ENCODE results near the gene CFAP69. TPM values are rescaled to one million over a fixed set of nuclear protein-coding genes. Genes with fewer than 3 reads are reported as not detected.

CFAP69 gene
- total RNA-seq, 1 donor from 2014 or later = 0.85 TPM

GRCh38 chr7:90210475-90210874, 34.5 kb upstream of the CFAP69 start:
- TF ChIP-seq CTCF (IDR thresholded peaks at IDR 0.05) = no peak
- intact Hi-C loops (cut with DNase I) = loop anchor here (2.0 to 5.0 kb wide), 3 partner anchors 54 to 194 kb away; partner anchors contain the start of gene GTPBP10
- Histone ChIP-seq H3K4me1 (no peaks in the 10 kb centered on the region), H3K27ac (peak overlapping the region in 1 of 2 donors; percentile 81), H3K36me3 (no peaks in the 10 kb centered on the region), H3K4me3 (peak overlapping the region; percentile 75 to 89), H3K9me3 (no peaks in the 10 kb centered on the region), H3K27me3 (no peaks in the 10 kb centered on the region)
- DNase-seq (ENCODE audit: low spot score in 2 of 2) = no peak

DNA sequence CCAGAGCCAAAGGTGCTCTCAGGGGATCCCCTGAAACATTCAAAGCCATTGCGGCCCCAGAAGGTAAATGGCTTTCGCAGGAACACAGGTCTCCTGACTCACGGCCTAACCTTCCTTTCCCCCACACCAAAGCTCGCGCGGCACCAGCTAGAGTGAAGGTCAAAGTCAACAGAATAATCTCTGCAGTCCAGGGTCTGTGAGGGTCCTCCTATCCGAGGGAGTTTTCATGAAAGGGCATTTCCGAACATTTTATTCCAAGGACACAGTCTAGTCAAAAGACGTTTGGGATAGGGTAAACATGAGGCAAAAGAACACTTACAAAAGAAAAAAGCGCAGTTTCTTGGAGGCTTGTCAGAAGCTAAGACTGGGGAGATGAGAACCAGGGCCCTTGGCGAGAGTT, 34.0 kb upstream of the CFAP69 start:
- TF ChIP-seq CTCF (IDR thresholded peaks at IDR 0.05) = no peak
- H3K9me3 ChIP-seq = no peaks in the 10 kb centered on the region
- H3K4me3 ChIP-seq = peak overlapping the region; percentile 75 to 89
- H3K27me3 ChIP-seq = no peaks in the 10 kb centered on the region
- no peaks in the 10 kb centered on the region for H3K36me3 ChIP-seq
- H3K27ac ChIP-seq = peak overlapping the region; percentile 81 to 84
- intact Hi-C loops (cut with DNase I) = loop anchor here (1.0 to 5.0 kb wide), 5 partner anchors 34 to 194 kb away; partner anchors contain the start of genes CFAP69, GTPBP10 and STEAP1
- no peaks in the 10 kb centered on the region for H3K4me1 ChIP-seq
- no peak for DNase-seq (ENCODE audit: low spot score in 2 of 2)

DNA sequence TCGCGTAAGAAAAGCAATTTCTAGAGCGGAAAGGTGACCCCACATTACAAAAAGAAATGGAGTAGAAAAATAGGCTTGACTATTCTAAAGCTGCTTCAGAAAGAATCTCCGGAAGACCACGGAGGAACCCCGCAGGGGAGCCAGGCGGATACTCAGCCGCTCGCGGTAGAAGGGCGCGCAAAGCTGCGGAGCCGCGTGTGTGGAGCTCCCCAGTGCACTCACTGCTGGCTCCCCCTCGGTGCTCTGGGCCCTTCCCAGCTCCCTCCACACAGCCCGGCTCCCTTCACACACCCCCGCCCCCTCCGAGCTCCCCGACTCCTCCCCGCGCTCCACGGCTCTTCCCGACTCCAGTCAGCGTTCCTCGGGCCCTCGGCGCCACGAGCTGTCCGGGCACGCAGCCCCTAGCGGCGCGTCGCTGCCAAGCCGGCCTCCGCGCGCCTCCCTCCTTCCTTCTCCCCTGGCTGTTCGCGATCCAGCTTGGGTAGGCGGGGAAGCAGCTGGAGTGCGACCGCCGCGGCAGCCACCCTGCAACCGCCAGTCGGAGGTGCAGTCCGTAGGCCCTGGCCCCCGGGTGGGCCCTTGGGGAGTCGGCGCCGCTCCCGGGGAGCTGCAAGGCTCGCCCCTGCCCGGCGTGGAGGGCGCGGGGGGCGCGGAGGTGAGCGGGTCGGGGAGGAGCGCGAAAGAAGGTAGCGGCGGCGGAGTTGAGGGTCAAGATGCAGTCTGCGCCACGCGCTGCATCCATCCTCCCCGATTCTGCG, 33.4 kb upstream of the CFAP69 start, which contains the start of gene STEAP2:
STEAP2 (plus strand) TSS at position 350 of the 758 bp plus-strand sequence. CDS start 13,343 bp downstream, outside the sequence.
- H3K4me1 ChIP-seq = no peaks in the 10 kb centered on the region
- H3K36me3 ChIP-seq = no peaks in the 10 kb centered on the region
- H3K27ac ChIP-seq = peak within 1 kb of the TSS; percentile 81 to 84
- peak; percentile 18 to 94 for DNase-seq (ENCODE audit: low spot score in 2 of 2)
- intact Hi-C loops (cut with DNase I) = loop anchor here (1.0 to 5.0 kb wide), 5 partner anchors 34 to 193 kb away; partner anchors contain the start of genes CFAP69, GTPBP10 and STEAP1
- H3K27me3 ChIP-seq = no peaks in the 10 kb centered on the region
- H3K9me3 ChIP-seq = no peaks in the 10 kb centered on the region
- H3K4me3 ChIP-seq = peak within 1 kb of the TSS; percentile 75 to 89
- peak; percentile 36 to 75 (median 59) for TF ChIP-seq CTCF (IDR thresholded peaks at IDR 0.05)

DNA sequence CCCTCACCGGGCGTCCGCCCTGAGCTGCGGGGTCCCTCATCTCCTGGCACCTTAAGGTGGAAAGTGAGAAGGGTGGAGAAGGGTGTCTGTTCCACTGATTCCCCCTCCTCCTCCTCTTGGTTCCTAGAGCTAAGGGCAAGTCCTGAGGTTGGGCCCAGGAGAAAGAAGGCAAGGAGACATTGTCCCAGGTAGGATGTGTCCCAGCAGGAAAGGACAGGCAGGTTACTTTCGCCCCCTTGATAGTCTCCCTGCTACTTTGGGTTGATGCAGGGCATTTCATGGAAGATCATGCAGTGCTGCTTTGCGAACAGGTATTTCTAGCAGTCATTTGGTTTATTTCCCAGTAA, 32.9 kb upstream of the CFAP69 start:
- no peaks in the 10 kb centered on the region for H3K36me3 ChIP-seq
- no peak for DNase-seq (ENCODE audit: low spot score in 2 of 2)
- no peak for TF ChIP-seq CTCF (IDR thresholded peaks at IDR 0.05)
- no peaks in the 10 kb centered on the region for H3K9me3 ChIP-seq
- H3K27ac ChIP-seq = peak overlapping the region; percentile 81 to 84
- intact Hi-C loops (cut with DNase I) = loop anchor here (5.0 kb wide), 1 partner anchor 135 kb away; the partner anchor contains the start of gene GTPBP10
- H3K4me1 ChIP-seq = no peaks in the 10 kb centered on the region
- peak overlapping the region; percentile 75 to 89 for H3K4me3 ChIP-seq
- H3K27me3 ChIP-seq = no peaks in the 10 kb centered on the region

DNA sequence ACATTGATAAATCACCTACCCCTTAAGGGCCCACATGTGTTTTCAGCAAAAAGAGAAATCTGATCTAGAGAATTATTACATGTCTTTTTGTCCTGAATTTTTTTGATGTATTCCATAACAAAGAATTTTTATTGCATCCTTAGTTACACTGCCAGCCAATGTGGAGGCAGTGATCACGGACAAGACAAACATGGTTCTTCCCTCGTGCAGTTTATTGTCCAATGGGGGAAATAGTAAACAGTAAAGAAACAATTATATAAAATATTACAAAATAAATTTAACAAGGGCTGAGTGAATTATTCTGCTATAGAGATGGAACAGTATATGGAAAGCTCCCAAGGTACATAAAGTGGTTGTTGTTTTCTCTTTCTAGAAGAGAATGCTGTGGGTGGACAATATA, 31.5 kb upstream of the CFAP69 start:
- no peaks in the 10 kb centered on the region for H3K27me3 ChIP-seq
- H3K36me3 ChIP-seq = no peaks in the 10 kb centered on the region
- no peak overlapping the region for H3K4me3 ChIP-seq
- no peak overlapping the region for H3K27ac ChIP-seq
- H3K9me3 ChIP-seq = no peaks in the 10 kb centered on the region
- intact Hi-C loops (cut with DNase I) = loop anchor here (5.0 kb wide), 1 partner anchor 134 kb away; the partner anchor contains the start of gene GTPBP10
- DNase-seq (ENCODE audit: low spot score in 2 of 2) = no peak
- TF ChIP-seq CTCF (IDR thresholded peaks at IDR 0.05) = no peak
- H3K4me1 ChIP-seq = no peaks in the 10 kb centered on the region
